ENCODE data around the gene COQ3. TPM values are rescaled to one million over a fixed set of nuclear protein-coding genes. Genes with fewer than 3 reads are reported as not detected.
A peak's percentile ranks its signal among the peaks of the same experiment; 100 is the strongest.

COQ3 gene
- polyA plus RNA-seq (2012; ENCODE audit: insufficient read depth, insufficient read length, low read depth): 6.6 TPM

GRCh38 chr6:99393698-99394531 is at the start of gene COQ3:
Gene COQ3, minus strand, starts transcription at chr6:99394195. Its CDS starts 16 bp downstream, at chr6:99394179.
- no peak for TF ChIP-seq CTCF (IDR thresholded peaks at IDR 0.05; ENCODE audit: low read depth, low read length)
- Histone ChIP-seq H3K9me3 (no peaks in the 10 kb centered on the region), H3K36me3 (peaks cover 8% of the 10 kb centered on the region), H3K27me3 (no peaks in the 10 kb centered on the region), H3K4me3 (ENCODE audit: low read depth, low read length) (peak within 1 kb of the TSS; percentile 95), H3K4me1 (no peaks in the 10 kb centered on the region)
- DNase-seq: peak; percentile 89

DNA sequence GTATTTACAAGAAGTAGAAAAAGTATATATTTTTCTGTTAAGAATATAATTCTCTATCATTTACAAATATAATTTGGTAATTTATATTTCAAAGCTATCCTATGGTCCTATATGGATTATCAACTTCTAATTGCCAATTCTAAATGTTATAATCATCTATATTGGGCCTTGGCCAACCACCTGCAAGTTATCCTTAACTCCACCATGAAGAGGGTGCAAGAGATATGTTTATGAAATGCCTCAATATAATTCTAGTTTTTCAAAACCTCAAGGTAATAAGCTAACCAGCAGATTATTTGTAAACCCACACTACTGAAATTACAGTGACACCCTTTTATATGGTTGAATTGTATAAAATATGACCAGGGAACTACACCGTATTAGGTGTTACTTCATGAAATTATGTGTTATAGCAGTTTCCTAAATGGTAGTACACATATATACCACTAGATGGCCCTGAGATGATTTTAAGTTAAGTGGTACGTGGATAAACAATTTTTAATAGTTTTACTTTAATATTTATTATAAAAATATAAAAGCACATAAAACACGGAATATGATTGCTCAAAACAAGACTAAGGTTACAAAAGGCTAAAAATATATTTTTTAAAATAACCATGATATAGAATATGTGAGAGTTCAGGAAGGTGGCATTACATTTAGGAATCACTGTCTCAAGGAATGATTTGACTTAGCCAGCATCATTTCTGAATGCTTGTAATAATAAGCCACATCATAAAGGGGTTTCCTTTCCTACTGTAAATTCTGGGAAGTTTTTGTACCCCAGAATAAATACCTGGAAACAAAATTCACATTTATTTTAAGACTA is 40.9 kb upstream of the COQ3 start:
- no peaks in the 10 kb centered on the region for H3K4me1 ChIP-seq
- H3K27me3 ChIP-seq: no peaks in the 10 kb centered on the region; the same call in 1 of the 2 replicates
- TF ChIP-seq CTCF (IDR thresholded peaks at IDR 0.05; ENCODE audit: low read depth, low read length): peak; percentile 42; the same call in 1 of the 2 replicates
- no peak overlapping the region for H3K4me3 ChIP-seq (ENCODE audit: low read depth, low read length)
- no peaks in the 10 kb centered on the region for H3K9me3 ChIP-seq
- H3K36me3 ChIP-seq: 0 out of 2 replicates have a peak, but pooled peaks cover 2% of the 10 kb centered on the region
- no peak for DNase-seq

DNA sequence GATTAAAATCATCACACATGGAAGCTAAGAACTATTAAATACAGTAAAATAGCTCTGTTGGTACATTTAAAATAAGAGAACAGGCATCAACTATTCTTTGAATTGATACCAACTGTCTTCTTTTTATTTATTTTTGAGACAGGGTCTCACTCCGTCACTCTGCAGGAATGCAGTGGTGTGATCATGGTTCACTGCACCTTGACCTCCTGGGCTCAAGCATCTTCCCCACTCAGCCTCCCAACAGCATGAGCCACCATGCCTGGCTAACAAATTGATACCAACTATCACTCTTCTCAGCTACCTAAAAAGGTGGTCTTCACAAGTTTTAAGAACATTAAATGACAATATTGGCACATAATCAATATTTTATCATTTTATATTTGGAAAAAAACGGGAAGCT is 38.9 kb upstream of the COQ3 start:
- DNase-seq: no peak
- no peak for TF ChIP-seq CTCF (IDR thresholded peaks at IDR 0.05; ENCODE audit: low read depth, low read length)
- no peak overlapping the region for H3K4me3 ChIP-seq (ENCODE audit: low read depth, low read length)
- H3K4me1 ChIP-seq: no peaks in the 10 kb centered on the region
- no peaks in the 10 kb centered on the region for H3K9me3 ChIP-seq
- no peaks in the 10 kb centered on the region; the same call in 1 of the 2 replicates for H3K27me3 ChIP-seq
- H3K36me3 ChIP-seq: 0 out of 2 replicates have a peak, but pooled peaks cover 2% of the 10 kb centered on the region

- Histone ChIP-seq H3K4me3 (ENCODE audit: low read depth, low read length) (no peak overlapping the region), H3K4me1 (no peaks in the 10 kb centered on the region), H3K9me3 (no peaks in the 10 kb centered on the region), H3K27me3 (no peaks in the 10 kb centered on the region; the same call in 1 of the 2 replicates), H3K36me3 (0 out of 2 replicates have a peak, but pooled peaks cover 2% of the 10 kb centered on the region)
- TF ChIP-seq CTCF (IDR thresholded peaks at IDR 0.05; ENCODE audit: low read depth, low read length): no peak
- DNase-seq: no peak
Measured at GRCh38 chr6:99431901-99432300, 37.9 kb upstream of the COQ3 start.

- Histone ChIP-seq H3K36me3 (peaks cover 5% of the 10 kb centered on the region; the same call in 1 of the 2 replicates), H3K4me1 (no peaks in the 10 kb centered on the region), H3K27me3 (no peaks in the 10 kb centered on the region; the same call in 1 of the 2 replicates), H3K9me3 (no peaks in the 10 kb centered on the region), H3K4me3 (ENCODE audit: low read depth, low read length) (no peak overlapping the region)
- DNase-seq: no peak
- TF ChIP-seq CTCF (IDR thresholded peaks at IDR 0.05; ENCODE audit: low read depth, low read length): no peak
Measured at GRCh38 chr6:99427988-99428387, 34.0 kb upstream of the COQ3 start.

Measured in BE2C (cell line).